ENCODE results near the gene MRGPRF. TPM values are rescaled to one million over a fixed set of nuclear protein-coding genes. Genes with fewer than 3 reads are reported as not detected.

MRGPRF gene
- polyA plus RNA-seq, 1 of the 3 experiments (the other 2 are of a cell fraction), result 0.18 TPM

- H4K20me1 ChIP-seq (ENCODE audit: insufficient read depth), result no peaks in the 10 kb centered on the region
- 89% methylated on average over 8 of the region's 16 CpGs for WGBS (ENCODE audit: low lambda C conversion rate)
- CTCF ChIA-PET, result interaction anchor here (1.0 to 4.6 kb wide), 6 partner anchors 8 to 92 kb away, joined by 3 to 26 read pairs (median 4); no protein-coding TSS in a partner anchor
- peak overlapping the region; percentile 47 to 67; a peak in 2 of 4 replicates for H3K27ac ChIP-seq (ENCODE audit: low read depth in 2 of 2, low read length in 1 of 2)
- H2AFZ ChIP-seq (ENCODE audit: low read depth), result 0 out of 2 replicates have a peak overlapping the region, but pooled peaks have one; percentile 67
- TF ChIP-seq CHD2 (IDR thresholded peaks at IDR 0.05; ENCODE audit: low read length, partially characterized antibody) (no peak), RAD21 (IDR thresholded peaks at IDR 0.05; ENCODE audit: low read length) (no peak), SMC3 (IDR thresholded peaks at IDR 0.05; ENCODE audit: low read depth, low read length) (no peak), JUND (IDR thresholded peaks at IDR 0.05) (no peak), MEF2A (IDR thresholded peaks at IDR 0.05; ENCODE audit: borderline replicate concordance, low read depth) (no peak), EP300 (IDR thresholded peaks at IDR 0.05; ENCODE audit: borderline replicate concordance in 1 of 2, low read depth in 1 of 2, low read length in 1 of 2) (no peak)
- TF ChIP-seq, protein P1, sequence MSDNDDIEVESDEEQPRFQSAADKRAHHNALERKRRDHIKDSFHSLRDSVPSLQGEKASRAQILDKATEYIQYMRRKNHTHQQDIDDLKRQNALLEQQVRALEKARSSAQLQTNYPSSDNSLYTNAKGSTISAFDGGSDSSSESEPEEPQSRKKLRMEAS (IDR thresholded peaks at IDR 0.05; ENCODE audit: low read depth), result no peak
- H3K36me3 ChIP-seq (replicated peaks in 1 of 2; ENCODE audit: control insufficient read depth in 1 of 2, insufficient read depth in 2 of 2, low read length in 1 of 2), result no peaks in the 10 kb centered on the region
- H3K27me3 ChIP-seq (ENCODE audit: insufficient read depth), result no peaks in the 10 kb centered on the region
- H3K79me2 ChIP-seq (ENCODE audit: insufficient read depth), result no peaks in the 10 kb centered on the region
- peak; percentile 78 for DNase-seq
- no peaks in the 10 kb centered on the region for H3K9me2 ChIP-seq
- no peak overlapping the region for H3K9ac ChIP-seq
- H3K4me1 ChIP-seq (ENCODE audit: control insufficient read depth in 1 of 2, insufficient read depth in 2 of 2, low read depth in 1 of 2, low read length in 1 of 2), result peaks cover 28 to 46% of the 10 kb centered on the region in 2 experiments; a peak in 3 of 4 replicates
- H3K4me2 ChIP-seq, result no peak overlapping the region
- no peak overlapping the region for H3K4me3 ChIP-seq (ENCODE audit: low read depth in 2 of 2, low read length in 1 of 2)
- POLR2A ChIA-PET, result no interaction called here
- no peaks in the 10 kb centered on the region for H3K9me3 ChIP-seq
- H3F3A ChIP-seq (replicated peaks; ENCODE audit: insufficient read depth), result no peaks in the 10 kb centered on the region
Measured at GRCh38 chr11:69009441-69010211, 3.4 kb downstream of the MRGPRF start.

GRCh38 chr11:69008737-69009440, 4.2 kb downstream of the MRGPRF start:
- H3K9me2 ChIP-seq, result no peaks in the 10 kb centered on the region
- ChIA-PET POLR2A (no interaction called here), CTCF (interaction anchor here (1.0 to 1.9 kb wide), 5 partner anchors 9 to 36 kb away, joined by 3 to 6 read pairs (median 3); no protein-coding TSS in a partner anchor)
- peak overlapping the region; percentile 44; the same call in 1 of the 2 replicates for H3K9ac ChIP-seq
- no peaks in the 10 kb centered on the region for H4K20me1 ChIP-seq (ENCODE audit: insufficient read depth)
- no peaks in the 10 kb centered on the region for H3K79me2 ChIP-seq (ENCODE audit: insufficient read depth)
- H3F3A ChIP-seq (replicated peaks; ENCODE audit: insufficient read depth), result no peaks in the 10 kb centered on the region
- H3K27me3 ChIP-seq (ENCODE audit: insufficient read depth), result no peaks in the 10 kb centered on the region
- peak overlapping the region; percentile 55; the same call in 1 of the 2 replicates for H3K4me2 ChIP-seq
- peaks cover 28 to 39% of the 10 kb centered on the region in 2 experiments; a peak in 3 of 4 replicates for H3K4me1 ChIP-seq (ENCODE audit: control insufficient read depth in 1 of 2, insufficient read depth in 2 of 2, low read depth in 1 of 2, low read length in 1 of 2)
- peak overlapping the region; percentile 67; the same call in 1 of the 2 replicates for H2AFZ ChIP-seq (ENCODE audit: low read depth)
- H3K9me3 ChIP-seq, result no peaks in the 10 kb centered on the region
- DNase-seq, result peak; percentile 60
- H3K27ac ChIP-seq (ENCODE audit: low read depth in 2 of 2, low read length in 1 of 2), result peak overlapping the region in 1 of 2 experiments; percentile 67; a peak in 3 of 4 replicates
- TF ChIP-seq POLR2AphosphoS5 (IDR thresholded peaks at IDR 0.05; ENCODE audit: low read depth, low read length) (no peak), GATA2 (CRISPR knock-in tag; IDR thresholded peaks at IDR 0.05) (no peak), FOSL2 (IDR thresholded peaks at IDR 0.05; ENCODE audit: borderline replicate concordance, low read depth) (peak; percentile 94), TEAD4 (IDR thresholded peaks at IDR 0.05; ENCODE audit: borderline replicate concordance, insufficient read depth) (0 out of 2 replicates have a peak, but pooled peaks have one; percentile 39), JUND (IDR thresholded peaks at IDR 0.05) (no peak; the same call in 1 of the 2 replicates), ELF1 (IDR thresholded peaks at IDR 0.05) (no peak), TCF12 (IDR thresholded peaks at IDR 0.05) (peak; percentile 48), EZH2phosphoT487 (IDR thresholded peaks at IDR 0.05; ENCODE audit: borderline replicate concordance, low read depth) (no peak), FOXM1 (IDR thresholded peaks at IDR 0.05; ENCODE audit: low read depth) (no peak)
- TF ChIP-seq, protein P1 (IDR thresholded peaks at IDR 0.05; ENCODE audit: low read depth), result peak; percentile 96
- TF ChIP-seq, protein P2, sequence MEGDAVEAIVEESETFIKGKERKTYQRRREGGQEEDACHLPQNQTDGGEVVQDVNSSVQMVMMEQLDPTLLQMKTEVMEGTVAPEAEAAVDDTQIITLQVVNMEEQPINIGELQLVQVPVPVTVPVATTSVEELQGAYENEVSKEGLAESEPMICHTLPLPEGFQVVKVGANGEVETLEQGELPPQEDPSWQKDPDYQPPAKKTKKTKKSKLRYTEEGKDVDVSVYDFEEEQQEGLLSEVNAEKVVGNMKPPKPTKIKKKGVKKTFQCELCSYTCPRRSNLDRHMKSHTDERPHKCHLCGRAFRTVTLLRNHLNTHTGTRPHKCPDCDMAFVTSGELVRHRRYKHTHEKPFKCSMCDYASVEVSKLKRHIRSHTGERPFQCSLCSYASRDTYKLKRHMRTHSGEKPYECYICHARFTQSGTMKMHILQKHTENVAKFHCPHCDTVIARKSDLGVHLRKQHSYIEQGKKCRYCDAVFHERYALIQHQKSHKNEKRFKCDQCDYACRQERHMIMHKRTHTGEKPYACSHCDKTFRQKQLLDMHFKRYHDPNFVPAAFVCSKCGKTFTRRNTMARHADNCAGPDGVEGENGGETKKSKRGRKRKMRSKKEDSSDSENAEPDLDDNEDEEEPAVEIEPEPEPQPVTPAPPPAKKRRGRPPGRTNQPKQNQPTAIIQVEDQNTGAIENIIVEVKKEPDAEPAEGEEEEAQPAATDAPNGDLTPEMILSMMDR (IDR thresholded peaks at IDR 0.05), result no peak
- WGBS (ENCODE audit: low lambda C conversion rate), result 55% methylated on average over 5 of the region's 17 CpGs
- H3K36me3 ChIP-seq (replicated peaks in 1 of 2; ENCODE audit: control insufficient read depth in 1 of 2, insufficient read depth in 2 of 2, low read length in 1 of 2), result no peaks in the 10 kb centered on the region
- no peak overlapping the region for H3K4me3 ChIP-seq (ENCODE audit: low read depth in 2 of 2, low read length in 1 of 2)

Data from SK-N-SH (cell line).